Retina (tissue), 1 donor: ENCODE results near the gene METTL23.
A peak's percentile ranks its signal among the peaks of the same experiment; 100 is the strongest.
"Not testable (repeated sequence)": the region's sequence is repeated elsewhere in the genome, so short reads cannot be mapped to it uniquely, and the experiment has no call there.

Experiments
- DNase-seq: peaks from one replicate; pipeline ENCODE4 v3.0.0-alpha.2; 2016

The METTL23 gene

GRCh38 chr17:76714336-76714735 is 12.3 kb upstream of the METTL23 start:
- no peak for DNase-seq

- DNase-seq = peak; percentile 52
Measured at GRCh38 chr17:76714822-76715495, 11.7 kb upstream of the METTL23 start.

- no peak for DNase-seq
Measured at GRCh38 chr17:76715496-76715830, 11.2 kb upstream of the METTL23 start.

- no peak for DNase-seq
Measured at GRCh38 chr17:76716146-76716838, 10.3 kb upstream of the METTL23 start.

GRCh38 chr17:76716839-76717215 is 9.8 kb upstream of the METTL23 start:
- no peak for DNase-seq

GRCh38 chr17:76718516-76718915 is 8.1 kb upstream of the METTL23 start:
- no peak for DNase-seq

- DNase-seq = no peak
Measured at GRCh38 chr17:76720211-76720610, 6.4 kb upstream of the METTL23 start.

GRCh38 chr17:76720941-76721340 is 5.7 kb upstream of the METTL23 start:
- DNase-seq = no peak

GRCh38 chr17:76721463-76721862 is 5.2 kb upstream of the METTL23 start:
- no peak for DNase-seq

- DNase-seq = no peak
Measured at GRCh38 chr17:76722279-76722678, 4.4 kb upstream of the METTL23 start.

GRCh38 chr17:76722977-76723376 is 3.7 kb upstream of the METTL23 start:
- not testable (repeated sequence) for DNase-seq

GRCh38 chr17:76723812-76724211 is 2.8 kb upstream of the METTL23 start:
- DNase-seq = no peak

- no peak for DNase-seq
Measured at GRCh38 chr17:76725580-76726230, 934 bp upstream of the METTL23 start.

GRCh38 chr17:76726231-76726775 is 336 bp upstream of the METTL23 start, which contains the start of gene JMJD6:
JMJD6 (minus strand) TSS chr17:76726606; CDS start chr17:76726475, 131 bp downstream.
- peak; percentile 97 for DNase-seq

GRCh38 chr17:76727745-76728456 is 1.3 kb downstream of the METTL23 start:
- no peak for DNase-seq

- DNase-seq = not testable (repeated sequence)
Measured at GRCh38 chr17:76731800-76732733, 5.4 kb downstream of the METTL23 start.

GRCh38 chr17:76732734-76733617 is 6.3 kb downstream of the METTL23 start:
- DNase-seq = no peak

- DNase-seq = no peak
Measured at GRCh38 chr17:76733618-76733957, 6.9 kb downstream of the METTL23 start.

- no peak for DNase-seq
Measured at GRCh38 chr17:76734080-76734840, 7.6 kb downstream of the METTL23 start.

GRCh38 chr17:76735006-76735405 is 8.4 kb downstream of the METTL23 start:
- DNase-seq = no peak
